DMS 273 (cell line): ENCODE measurements around the gene C10orf71.
A peak's percentile ranks its signal among the peaks of the same experiment; 100 is the strongest.

ENCODE experiments used
- DNase-seq: peaks from one replicate; lab custom pipeline; 2025; ENCODE audit not compliant: unreplicated experiment; lab: John Stamatoyannopoulos, UW

C10orf71 gene

GRCh38 chr10:49332768-49333167 lies 33.8 kb downstream of the C10orf71 start:
- no peak for DNase-seq

GRCh38 chr10:49333192-49333591 lies 34.2 kb downstream of the C10orf71 start:
- no peak for DNase-seq

- no peak for DNase-seq
Measured at GRCh38 chr10:49334964-49335363, 36.0 kb downstream of the C10orf71 start.

- DNase-seq: no peak
Measured at GRCh38 chr10:49335364-49335972, 36.5 kb downstream of the C10orf71 start.

- DNase-seq: no peak
Measured at GRCh38 chr10:49338604-49339003, 39.6 kb downstream of the C10orf71 start.

- DNase-seq: no peak
Measured at GRCh38 chr10:49344840-49345239, 45.9 kb downstream of the C10orf71 start.

- DNase-seq: no peak
Measured at GRCh38 chr10:49347342-49347741, 48.4 kb downstream of the C10orf71 start.

- DNase-seq: no peak
Measured at GRCh38 chr10:49347827-49348226, 48.9 kb downstream of the C10orf71 start.

GRCh38 chr10:49348593-49348992 lies 49.6 kb downstream of the C10orf71 start:
- no peak for DNase-seq

- no peak for DNase-seq
Measured at GRCh38 chr10:49349390-49349789, 50.4 kb downstream of the C10orf71 start.

- DNase-seq: no peak
Measured at GRCh38 chr10:49350138-49350537, 51.2 kb downstream of the C10orf71 start.

- DNase-seq: no peak
Measured at GRCh38 chr10:49350846-49351532, 52.0 kb downstream of the C10orf71 start.

- no peak for DNase-seq
Measured at GRCh38 chr10:49351669-49352068, 52.7 kb downstream of the C10orf71 start.

- no peak for DNase-seq
Measured at GRCh38 chr10:49352323-49352722, 53.4 kb downstream of the C10orf71 start.

GRCh38 chr10:49353026-49353894 lies 54.3 kb downstream of the C10orf71 start:
- DNase-seq: no peak

- no peak for DNase-seq
Measured at GRCh38 chr10:49353895-49354566, 55.1 kb downstream of the C10orf71 start.

- no peak for DNase-seq
Measured at GRCh38 chr10:49354593-49354992, 55.6 kb downstream of the C10orf71 start.

- DNase-seq: no peak
Measured at GRCh38 chr10:49355221-49355620, 56.3 kb downstream of the C10orf71 start.

GRCh38 chr10:49356181-49356580 lies 57.2 kb downstream of the C10orf71 start:
- DNase-seq: peak; percentile 65

GRCh38 chr10:49356944-49357343 lies 58.0 kb downstream of the C10orf71 start:
- no peak for DNase-seq

- no peak for DNase-seq
Measured at GRCh38 chr10:49357910-49358309, 58.9 kb downstream of the C10orf71 start.
